Measurements from ENCODE around the gene DGKZ.
A peak's percentile ranks its signal among the peaks of the same experiment; 100 is the strongest.
"Not testable (repeated sequence)": the region's sequence is repeated elsewhere in the genome, so short reads cannot be mapped to it uniquely, and the experiment has no call there.

The DGKZ gene

DNA sequence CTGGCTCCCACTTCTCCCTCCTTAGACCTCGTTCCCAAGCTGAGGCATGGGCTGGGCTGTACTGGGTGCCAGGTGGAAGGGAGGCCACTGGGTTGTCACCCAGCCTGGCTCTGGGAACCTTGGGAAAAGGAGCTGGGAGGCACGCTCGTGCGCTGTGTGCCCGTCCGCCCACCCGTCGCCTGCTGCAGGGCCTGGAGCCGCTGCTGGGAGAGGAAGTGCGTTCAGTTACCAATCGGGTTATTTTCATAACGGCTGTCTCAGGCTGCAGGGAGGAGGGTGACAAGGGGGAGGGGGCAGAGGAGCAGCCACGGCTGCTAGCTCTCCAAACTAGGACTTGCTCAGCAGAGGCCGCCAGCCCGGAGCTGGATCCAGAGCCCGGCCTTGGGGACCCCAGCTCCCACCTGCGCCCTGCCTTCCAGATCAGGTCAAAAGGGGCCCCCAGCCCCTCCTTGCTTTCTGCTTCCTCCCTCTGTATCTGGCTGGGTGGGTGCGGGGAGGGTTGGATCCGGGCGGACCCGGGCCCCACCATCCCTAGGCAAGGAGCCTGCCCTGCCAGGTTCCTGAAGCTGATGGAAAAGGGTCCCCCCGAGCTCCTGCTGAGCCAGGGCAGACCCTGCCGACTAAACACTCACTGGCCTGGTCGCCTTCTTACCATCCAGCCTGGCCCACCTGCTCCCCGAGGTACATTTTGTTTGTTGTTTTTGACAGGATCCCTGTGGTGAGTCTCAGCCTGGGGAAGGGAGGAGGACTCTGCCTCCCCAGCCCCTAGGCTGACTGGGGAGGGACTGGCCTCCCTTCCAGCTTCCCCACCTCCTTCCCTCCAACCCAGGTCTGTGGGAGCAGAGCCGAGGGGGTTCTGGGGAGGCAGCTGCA, 14.3 kb downstream of the DGKZ start:
- DNase-seq (ENCODE audit: insufficient read length, low spot score) = no peak
- no peak for TF ChIP-seq POLR2A (IDR thresholded peaks at IDR 0.05; ENCODE audit: low read depth, low read length)
- FAIRE-seq = no peak

- FAIRE-seq (no peak), DNase-seq (ENCODE audit: insufficient read length, low spot score) (no peak)
- TF ChIP-seq POLR2A (IDR thresholded peaks at IDR 0.05; ENCODE audit: low read depth, low read length) = no peak
Observed at GRCh38 chr11:46362156-46363030, 15.1 kb downstream of the DGKZ start.

GRCh38 chr11:46363031-46363407, 15.8 kb downstream of the DGKZ start:
- peak; percentile 37; the same call in 1 of the 2 replicates for TF ChIP-seq POLR2A (IDR thresholded peaks at IDR 0.05; ENCODE audit: low read depth, low read length)
- no peak for FAIRE-seq
- peak; percentile 94 for DNase-seq (ENCODE audit: insufficient read length, low spot score)

- peak; percentile 22; the same call in 1 of the 2 replicates for TF ChIP-seq POLR2A (IDR thresholded peaks at IDR 0.05; ENCODE audit: low read depth, low read length)
- peak; percentile 97 for DNase-seq (ENCODE audit: insufficient read length, low spot score)
- no peak for FAIRE-seq
Observed at GRCh38 chr11:46363455-46364005, 16.3 kb downstream of the DGKZ start.

GRCh38 chr11:46364056-46364455, 16.8 kb downstream of the DGKZ start:
- TF ChIP-seq POLR2A (IDR thresholded peaks at IDR 0.05; ENCODE audit: low read depth, low read length) = no peak
- no peak for FAIRE-seq
- no peak for DNase-seq (ENCODE audit: insufficient read length, low spot score)

- TF ChIP-seq POLR2A (IDR thresholded peaks at IDR 0.05; ENCODE audit: low read depth, low read length) = no peak
- FAIRE-seq (no peak), DNase-seq (ENCODE audit: insufficient read length, low spot score) (no peak)
Observed at GRCh38 chr11:46364791-46365190, 17.5 kb downstream of the DGKZ start.

DNA sequence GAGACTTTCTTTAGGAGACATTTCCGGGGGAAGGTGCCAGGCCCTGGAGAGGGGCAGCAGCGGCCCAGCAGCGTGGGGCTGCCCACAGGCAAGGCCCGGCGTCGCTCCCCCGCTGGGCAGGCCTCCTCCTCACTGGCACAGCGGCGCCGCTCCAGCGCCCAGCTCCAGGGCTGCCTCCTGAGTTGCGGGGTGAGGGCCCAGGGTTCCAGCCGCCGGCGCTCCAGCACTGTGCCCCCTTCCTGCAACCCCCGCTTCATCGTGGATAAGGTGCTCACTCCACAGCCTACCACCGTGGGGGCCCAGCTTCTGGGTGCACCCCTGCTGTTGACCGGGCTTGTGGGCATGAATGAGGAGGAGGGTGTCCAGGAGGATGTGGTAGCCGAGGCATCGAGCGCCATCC, 19.0 kb downstream of the DGKZ start:
- FAIRE-seq (no peak), DNase-seq (ENCODE audit: insufficient read length, low spot score) (no peak)
- TF ChIP-seq POLR2A (IDR thresholded peaks at IDR 0.05; ENCODE audit: low read depth, low read length) = no peak

DNA sequence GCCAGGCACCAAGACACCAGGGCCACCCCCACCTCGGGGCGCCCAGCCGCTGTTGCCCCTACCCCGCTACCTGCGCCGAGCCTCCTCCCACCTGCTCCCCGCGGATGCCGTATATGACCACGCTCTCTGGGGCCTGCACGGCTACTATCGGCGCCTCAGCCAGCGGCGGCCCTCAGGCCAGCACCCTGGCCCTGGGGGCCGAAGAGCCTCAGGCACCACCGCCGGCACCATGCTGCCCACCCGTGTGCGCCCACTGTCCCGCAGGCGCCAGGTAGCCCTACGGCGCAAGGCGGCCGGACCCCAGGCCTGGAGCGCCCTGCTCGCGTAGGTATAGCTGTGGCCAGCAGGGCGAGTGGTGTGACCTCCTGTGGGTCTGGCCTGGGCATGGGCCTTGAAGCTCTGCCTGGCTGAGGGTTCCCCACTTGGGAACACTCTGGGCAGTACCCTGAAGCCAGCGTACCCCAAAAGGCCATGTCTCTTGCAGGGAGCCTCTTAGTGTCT, 19.4 kb downstream of the DGKZ start:
- no peak for TF ChIP-seq POLR2A (IDR thresholded peaks at IDR 0.05; ENCODE audit: low read depth, low read length)
- no peak for DNase-seq (ENCODE audit: insufficient read length, low spot score)
- no peak for FAIRE-seq

DNA sequence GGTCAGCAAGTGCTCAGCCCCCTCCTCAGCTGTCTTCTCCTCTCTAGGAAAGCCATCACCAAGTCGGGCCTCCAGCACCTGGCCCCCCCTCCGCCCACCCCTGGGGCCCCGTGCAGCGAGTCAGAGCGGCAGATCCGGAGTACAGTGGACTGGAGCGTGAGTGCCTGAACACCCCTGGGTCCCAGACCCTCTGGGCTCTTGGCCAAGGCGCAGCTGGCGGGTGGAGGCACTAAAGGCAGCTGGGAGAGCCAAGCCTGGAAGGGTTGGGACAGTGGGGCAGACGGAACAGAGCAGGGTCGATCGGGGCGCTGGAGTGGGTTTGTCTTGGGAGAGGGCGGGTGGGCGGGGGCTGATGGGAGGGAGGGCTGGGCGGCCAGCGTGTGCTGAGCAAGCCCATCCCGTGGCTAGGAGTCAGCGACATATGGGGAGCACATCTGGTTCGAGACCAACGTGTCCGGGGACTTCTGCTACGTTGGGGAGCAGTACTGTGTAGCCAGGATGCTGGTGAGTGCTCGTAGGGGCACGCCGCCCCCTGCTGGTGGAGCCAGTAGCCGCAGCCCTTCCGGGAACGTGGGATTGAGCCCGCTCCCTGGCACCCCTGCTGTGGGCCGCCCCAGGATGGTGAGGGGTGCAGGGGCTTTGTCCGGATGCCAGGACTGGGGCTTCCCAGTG, 20.1 kb downstream of the DGKZ start:
- no peak for TF ChIP-seq POLR2A (IDR thresholded peaks at IDR 0.05; ENCODE audit: low read depth, low read length)
- DNase-seq (ENCODE audit: insufficient read length, low spot score) (no peak), FAIRE-seq (no peak)

DNA sequence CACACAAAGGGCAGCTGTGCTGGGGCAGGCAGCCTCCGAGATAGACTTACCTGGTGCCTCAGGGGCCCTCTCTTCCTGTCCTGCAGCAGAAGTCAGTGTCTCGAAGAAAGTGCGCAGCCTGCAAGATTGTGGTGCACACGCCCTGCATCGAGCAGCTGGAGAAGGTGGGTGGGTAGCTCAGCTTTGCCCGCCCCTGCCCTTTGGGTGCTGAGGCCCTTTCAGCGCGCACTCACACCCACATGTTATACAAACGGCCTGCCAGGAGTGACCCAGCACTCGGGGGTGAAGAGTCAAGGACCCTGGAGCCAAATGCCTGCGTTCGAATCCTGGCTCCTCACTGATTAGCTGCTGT, 20.6 kb downstream of the DGKZ start:
- no peak for FAIRE-seq
- no peak for DNase-seq (ENCODE audit: insufficient read length, low spot score)
- TF ChIP-seq POLR2A (IDR thresholded peaks at IDR 0.05; ENCODE audit: low read depth, low read length) = no peak

- no peak for TF ChIP-seq POLR2A (IDR thresholded peaks at IDR 0.05; ENCODE audit: low read depth, low read length)
- peak; percentile 80 for FAIRE-seq
- DNase-seq (ENCODE audit: insufficient read length, low spot score) = peak; percentile 98
Observed at GRCh38 chr11:46369458-46370152, 22.3 kb downstream of the DGKZ start.

DNA sequence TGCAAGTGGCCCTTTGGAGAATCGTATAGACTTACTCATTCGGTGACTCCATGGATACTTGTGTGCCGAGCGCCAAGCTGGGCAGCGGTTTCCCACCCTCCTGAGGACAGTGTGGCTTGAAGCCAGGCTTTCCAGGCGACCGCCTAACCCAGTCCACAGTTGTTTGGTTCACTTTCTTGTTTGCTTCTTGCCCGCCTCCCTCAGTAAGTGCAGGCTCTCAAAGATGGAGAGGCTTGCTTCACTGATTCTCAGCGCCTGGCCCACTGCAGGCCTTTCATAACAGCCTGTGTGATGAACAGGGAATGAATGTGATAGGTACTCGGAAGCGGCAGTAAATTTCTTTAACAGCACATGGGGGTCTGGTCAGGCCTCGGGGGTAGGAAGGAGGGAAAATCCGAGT, 23.0 kb downstream of the DGKZ start:
- FAIRE-seq = no peak
- no peak for DNase-seq (ENCODE audit: insufficient read length, low spot score)
- no peak for TF ChIP-seq POLR2A (IDR thresholded peaks at IDR 0.05; ENCODE audit: low read depth, low read length)

DNA sequence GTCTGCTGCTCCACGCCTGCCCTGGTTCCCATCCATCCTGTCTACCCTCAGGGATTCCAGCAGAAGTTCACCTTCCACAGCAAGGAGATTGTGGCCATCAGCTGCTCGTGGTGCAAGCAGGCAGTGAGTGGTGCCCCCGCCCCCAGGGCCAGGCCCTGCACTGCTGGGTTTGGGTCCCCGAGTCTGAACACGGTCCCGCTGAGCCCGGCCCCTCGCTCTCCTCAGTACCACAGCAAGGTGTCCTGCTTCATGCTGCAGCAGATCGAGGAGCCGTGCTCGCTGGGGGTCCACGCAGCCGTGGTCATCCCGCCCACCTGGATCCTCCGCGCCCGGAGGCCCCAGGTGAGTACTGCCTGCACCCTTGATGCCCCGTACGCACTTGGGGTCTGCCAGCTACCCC, 24.0 kb downstream of the DGKZ start:
- DNase-seq (ENCODE audit: insufficient read length, low spot score); FAIRE-seq: not testable (repeated sequence)
